Keratinocyte (primary cell): ENCODE results near the gene RNF212. TPM values are rescaled to one million over a fixed set of nuclear protein-coding genes. Genes with fewer than 3 reads are reported as not detected.

ENCODE experiments used
- DNase-seq: peaks from one replicate; pipeline ENCODE4 v3.0.0-alpha.2; 2011; ENCODE audit warnings: low read depth, missing footprints, low spot score
- FAIRE-seq: peaks from 2 replicates; lab custom pipeline; 2011; peaks lifted over from hg19 to GRCh38; lab: Jason Lieb, UNC
- H2AFZ ChIP-seq: 2 replicates; pipeline ENCODE4 v1.6.0; 2012; ENCODE audit warnings: low read length, control low read depth, inconsistent platforms; ENCODE audit not compliant: control insufficient read depth
- H3K27ac ChIP-seq: 2 replicates; pipeline ENCODE4 v1.5.1; 2011; ENCODE audit warnings: low read length; ENCODE audit not compliant: control insufficient read depth, insufficient read depth
- H3K27me3 ChIP-seq: 3 replicates; pipeline ENCODE4 v1.6.0; 2011; ENCODE audit warnings: low read length; ENCODE audit not compliant: control insufficient read depth, insufficient read depth; ENCODE audit errors: extremely low read depth
- H3K36me3 ChIP-seq, 2 experiments: 2 replicates in 1 of 2; 3 replicates in 1 of 2; pipeline ENCODE4 v1.5.1; 2011; ENCODE audit warnings: low read length in 2 of 2, mild to moderate bottlenecking in 1 of 2; ENCODE audit not compliant: control insufficient read depth in 2 of 2, insufficient read depth in 2 of 2; ENCODE audit errors: extremely low read depth in 1 of 2
- H3K4me1 ChIP-seq: 3 replicates; pipeline ENCODE4 v1.5.1; 2011; ENCODE audit warnings: low read length; ENCODE audit not compliant: control insufficient read depth, insufficient read depth; ENCODE audit errors: extremely low read depth
- H3K4me2 ChIP-seq: 3 replicates; pipeline ENCODE4 v1.6.0; 2011; ENCODE audit warnings: low read depth, low read length; ENCODE audit not compliant: control insufficient read depth, insufficient read depth; ENCODE audit errors: extremely low read depth
- H3K4me3 ChIP-seq, 3 experiments: fragments of 200-600 bp in 1 of 3; sonication (generic) in 1 of 3; 2 replicates in 2 of 3; 3 replicates in 1 of 3; pipeline ENCODE4 v1.5.1; 2011 to 2016; ENCODE audit warnings: low read length in 3 of 3, mild to moderate bottlenecking in 3 of 3, control low read depth in 2 of 3, inconsistent platforms in 1 of 3, low read depth in 1 of 3, mixed read lengths in 1 of 3, mixed run types in 1 of 3, moderate library complexity in 1 of 3; ENCODE audit not compliant: control insufficient read depth in 2 of 3, insufficient read depth in 2 of 3; ENCODE audit errors: extremely low read depth in 1 of 3
- H3K79me2 ChIP-seq: 2 replicates; pipeline ENCODE4 v1.6.0; 2012; ENCODE audit warnings: low read length; ENCODE audit not compliant: control insufficient read depth, insufficient read depth
- H3K9ac ChIP-seq: 3 replicates; pipeline ENCODE4 v1.6.0; 2011; ENCODE audit warnings: low read length; ENCODE audit not compliant: control insufficient read depth, insufficient read depth; ENCODE audit errors: extremely low read depth
- H3K9me1 ChIP-seq: 3 replicates; pipeline ENCODE4 v1.6.0; 2011; ENCODE audit warnings: low read length; ENCODE audit not compliant: control insufficient read depth, insufficient read depth; ENCODE audit errors: extremely low read depth
- H3K9me3 ChIP-seq: 2 replicates; pipeline ENCODE4 v1.5.1; 2012; ENCODE audit warnings: low read depth, low read length; ENCODE audit not compliant: control insufficient read depth
- H4K20me1 ChIP-seq: 3 replicates; pipeline ENCODE4 v1.6.0; 2011; ENCODE audit warnings: low read length; ENCODE audit not compliant: control insufficient read depth, insufficient read depth; ENCODE audit errors: extremely low read depth
- EZH2 ChIP-seq: IDR thresholded peaks from one replicate; pipeline ENCODE4 v1.6.1; 2012; ENCODE audit warnings: inconsistent platforms, mild to moderate bottlenecking, low read length, moderate library complexity
- dilution Hi-C: fragments of 300-500 bp; cut with MboI; formaldehyde crosslinking; loops from one replicate; pipeline ENCODE4 v1.7.0; 2020; ENCODE audit warnings: low sequenced_read_pairs; ENCODE audit not compliant: extremely low pct_ligation_motif_present
- polyA plus RNA-seq, 5 experiments: library from polyadenylated mRNA; depleted of rRNA in 3 of 5; stranded (reverse) in 3 of 5; stranded (forward) in 1 of 5; unstranded in 1 of 5; fragments of >200 nt; gene quantifications; 1 replicate in 1 of 5; 2 replicates in 3 of 5; 3 replicates in 1 of 5; pipeline versions ENCODE4 v1.2.1 to v1.2.3, GENCODE V29; 2011 to 2012; ENCODE audit warnings: missing spikeins in 2 of 5, low read depth in 1 of 5, low replicate concordance in 1 of 5
- TF ChIP-seq, protein P1 (sequence below), 3 experiments: IDR thresholded peaks in 1 of 3; conservative IDR thresholded peaks in 1 of 3; optimal IDR thresholded peaks in 1 of 3; 2 replicates in 2 of 3; 3 replicates in 1 of 3; pipeline versions ENCODE3 to v1.5.1; 2011; ENCODE audit warnings: low read length in 3 of 3, mild to moderate bottlenecking in 3 of 3, moderate library complexity in 2 of 3, control low read depth in 1 of 3, inconsistent platforms in 1 of 3; ENCODE audit not compliant: insufficient read depth in 2 of 3; ENCODE audit errors: extremely low read depth in 1 of 3

The RNF212 gene
- polyA plus RNA-seq, 1 donor (not counting 4 experiments of a cell fraction or from before 2014, with no cell fraction given), result 0.16 TPM

DNA sequence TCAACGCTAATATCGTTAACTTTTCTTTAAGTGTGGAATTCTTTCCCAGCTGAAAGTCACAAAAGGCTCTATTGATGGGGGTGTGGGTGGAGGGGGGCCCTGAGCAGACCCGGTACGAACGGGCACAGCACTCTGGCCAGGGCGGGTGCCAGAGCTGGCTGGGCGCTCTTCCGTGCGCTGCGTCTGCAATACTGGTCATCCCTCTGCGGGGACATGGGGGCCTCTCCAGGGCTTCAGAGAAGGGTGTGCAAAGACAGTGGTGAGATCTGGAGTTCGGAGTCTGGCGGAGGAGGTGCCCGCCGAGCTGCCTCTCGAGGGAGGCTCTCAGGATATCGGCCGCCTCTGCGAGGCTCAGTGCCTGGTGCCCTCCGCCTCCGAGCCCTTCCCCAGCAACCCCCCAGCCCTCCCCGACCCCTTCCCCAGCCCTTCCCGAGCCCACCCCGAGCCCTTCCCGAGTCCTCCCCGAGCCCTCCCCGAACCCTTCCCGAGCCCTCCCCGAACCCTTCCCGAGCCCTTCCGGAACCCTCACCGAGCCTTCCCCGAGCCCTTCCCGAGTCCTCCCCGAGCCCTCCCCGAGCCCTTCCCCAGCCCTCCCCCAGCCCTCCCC, 67.7 kb downstream of the RNF212 start:
- Histone ChIP-seq H2AFZ (no peak overlapping the region), H3K9ac (no peak overlapping the region), H3K36me3 (no peaks in the 10 kb centered on the region), H3K4me1 (peaks cover 27% of the 10 kb centered on the region), H4K20me1 (no peaks in the 10 kb centered on the region), H3K9me1 (no peaks in the 10 kb centered on the region), H3K4me2 (no peak overlapping the region), H3K79me2 (no peaks in the 10 kb centered on the region), H3K27me3 (peaks cover 33% of the 10 kb centered on the region), H3K4me3 (no peak overlapping the region), H3K9me3 (no peaks in the 10 kb centered on the region), H3K27ac (no peak overlapping the region)
- DNase-seq, result no peak
- no peak for TF ChIP-seq EZH2
- TF ChIP-seq, protein P1, sequence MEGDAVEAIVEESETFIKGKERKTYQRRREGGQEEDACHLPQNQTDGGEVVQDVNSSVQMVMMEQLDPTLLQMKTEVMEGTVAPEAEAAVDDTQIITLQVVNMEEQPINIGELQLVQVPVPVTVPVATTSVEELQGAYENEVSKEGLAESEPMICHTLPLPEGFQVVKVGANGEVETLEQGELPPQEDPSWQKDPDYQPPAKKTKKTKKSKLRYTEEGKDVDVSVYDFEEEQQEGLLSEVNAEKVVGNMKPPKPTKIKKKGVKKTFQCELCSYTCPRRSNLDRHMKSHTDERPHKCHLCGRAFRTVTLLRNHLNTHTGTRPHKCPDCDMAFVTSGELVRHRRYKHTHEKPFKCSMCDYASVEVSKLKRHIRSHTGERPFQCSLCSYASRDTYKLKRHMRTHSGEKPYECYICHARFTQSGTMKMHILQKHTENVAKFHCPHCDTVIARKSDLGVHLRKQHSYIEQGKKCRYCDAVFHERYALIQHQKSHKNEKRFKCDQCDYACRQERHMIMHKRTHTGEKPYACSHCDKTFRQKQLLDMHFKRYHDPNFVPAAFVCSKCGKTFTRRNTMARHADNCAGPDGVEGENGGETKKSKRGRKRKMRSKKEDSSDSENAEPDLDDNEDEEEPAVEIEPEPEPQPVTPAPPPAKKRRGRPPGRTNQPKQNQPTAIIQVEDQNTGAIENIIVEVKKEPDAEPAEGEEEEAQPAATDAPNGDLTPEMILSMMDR (optimal IDR thresholded peaks at IDR 0.05 in 1 of 3, IDR thresholded peaks at IDR 0.05 in 1 of 3, conservative IDR thresholded peaks at IDR 0.05 in 1 of 3; ENCODE audit: extremely low read depth in 1 of 3, insufficient read depth in 2 of 3, low read length in 3 of 3), result no peak
- dilution Hi-C loops, result no loop called here
- FAIRE-seq, result no peak

DNA sequence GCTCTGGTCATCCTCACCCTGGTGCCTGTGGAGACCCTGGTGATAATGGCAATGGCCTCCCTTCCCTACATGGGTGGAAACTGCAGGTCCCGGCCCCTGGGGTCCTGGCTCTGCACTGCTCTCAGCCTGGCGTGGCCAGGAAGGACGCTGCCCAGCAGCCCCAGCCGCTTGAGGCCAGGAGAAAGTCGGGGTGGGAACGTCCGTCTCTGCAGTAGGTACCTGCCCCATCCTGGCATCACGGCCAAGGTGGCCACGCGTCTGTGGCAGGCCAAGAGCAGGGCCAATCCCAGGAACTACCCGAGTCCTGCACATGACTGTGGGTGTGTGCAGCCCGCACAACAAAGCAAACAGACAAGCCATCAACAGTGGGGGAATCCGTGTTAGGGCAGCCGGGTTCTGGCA, 68.2 kb downstream of the RNF212 start:
- Histone ChIP-seq H3K9me3 (no peaks in the 10 kb centered on the region), H3K9ac (no peak overlapping the region), H3K9me1 (no peaks in the 10 kb centered on the region), H3K36me3 (no peaks in the 10 kb centered on the region), H3K79me2 (no peaks in the 10 kb centered on the region), H2AFZ (no peak overlapping the region), H4K20me1 (no peaks in the 10 kb centered on the region), H3K4me1 (peaks cover 31% of the 10 kb centered on the region), H3K4me3 (no peak overlapping the region), H3K27ac (no peak overlapping the region), H3K4me2 (no peak overlapping the region), H3K27me3 (peaks cover 28% of the 10 kb centered on the region)
- TF ChIP-seq, protein P1 (optimal IDR thresholded peaks at IDR 0.05 in 1 of 3, IDR thresholded peaks at IDR 0.05 in 1 of 3, conservative IDR thresholded peaks at IDR 0.05 in 1 of 3; ENCODE audit: extremely low read depth in 1 of 3, insufficient read depth in 2 of 3, low read length in 3 of 3), result no peak
- TF ChIP-seq EZH2, result no peak
- FAIRE-seq (no peak), DNase-seq (no peak)
- dilution Hi-C loops, result no loop called here
